HG02970 (cell line): Measurements from ENCODE around the gene CHCHD5.

Experiments
- ATAC-seq: cut with Tn5 transposase; IDR thresholded peaks from one replicate; pipeline ENCODE4 v1.9.1; 2021; ENCODE audit warnings: mild to moderate bottlenecking, moderate library complexity, moderate number of reproducible peaks; ENCODE audit not compliant: unreplicated experiment, low FRiP score

Gene CHCHD5

GRCh38 chr2:112622528-112622849, 38.1 kb downstream of the CHCHD5 start:
- no peak for ATAC-seq

- ATAC-seq, result no peak
These were observed 39.7 kb downstream of the CHCHD5 start for GRCh38 chr2:112623913-112624777.

GRCh38 chr2:112625474-112626114, 41.2 kb downstream of the CHCHD5 start:
- ATAC-seq, result no peak

- no peak for ATAC-seq
These were observed 42.2 kb downstream of the CHCHD5 start for GRCh38 chr2:112626604-112627059.

- ATAC-seq, result no peak
These were observed 42.9 kb downstream of the CHCHD5 start for GRCh38 chr2:112627060-112628040.

- ATAC-seq, result no peak
These were observed 44.8 kb downstream of the CHCHD5 start for GRCh38 chr2:112629224-112629623.

GRCh38 chr2:112629823-112630222, 45.4 kb downstream of the CHCHD5 start:
- ATAC-seq, result no peak

GRCh38 chr2:112630268-112630667, 45.9 kb downstream of the CHCHD5 start:
- no peak for ATAC-seq

GRCh38 chr2:112633708-112634107, 49.3 kb downstream of the CHCHD5 start:
- no peak for ATAC-seq

GRCh38 chr2:112634153-112634873, 49.9 kb downstream of the CHCHD5 start:
- ATAC-seq, result no peak

GRCh38 chr2:112634874-112635157, 50.4 kb downstream of the CHCHD5 start:
- ATAC-seq, result no peak

GRCh38 chr2:112636605-112637288, 52.3 kb downstream of the CHCHD5 start:
- ATAC-seq, result no peak

- ATAC-seq, result no peak
These were observed 52.9 kb downstream of the CHCHD5 start for GRCh38 chr2:112637289-112637660.
